Gastroesophageal sphincter (tissue), 4 donors: ENCODE data around the gene NOL4L. TPM values are rescaled to one million over a fixed set of nuclear protein-coding genes. Genes with fewer than 3 reads are reported as not detected.

Experiments
- ATAC-seq: fragments of 150-250 bp; one replicate; pipeline ENCODE4 v1.9.1; 2016; ENCODE audit warnings: mild to moderate bottlenecking, moderate library complexity
- H3K27ac ChIP-seq, 4 donors: fragments of 200-600 bp; sonication (generic) in 3 of 4; 1 replicate in 3 of 4; 2 replicates in 1 of 4; pipeline ENCODE4 v1.5.1; 2016 to 2019
- H3K27me3 ChIP-seq: fragments of 200-600 bp; sonication (generic); one replicate; pipeline ENCODE4 v1.5.1; 2019
- H3K36me3 ChIP-seq, 2 donors: fragments of 200-600 bp; sonication (generic); one replicate each; pipeline ENCODE4 v1.5.1; 2019; ENCODE audit warnings: control low read depth in 1 of 2
- H3K4me1 ChIP-seq, 3 donors: fragments of 200-600 bp; sonication (generic); 1 replicate in 2 of 3; 2 replicates in 1 of 3; pipeline ENCODE4 v1.5.1; 2016 to 2019; ENCODE audit warnings: control low read depth in 2 of 3
- H3K4me3 ChIP-seq, 2 donors: fragments of 200-600 bp; sonication (generic); one replicate each; pipeline ENCODE4 v1.5.1; 2019; ENCODE audit warnings: mild to moderate bottlenecking in 1 of 2, moderate library complexity in 1 of 2
- H3K9me3 ChIP-seq, 3 donors: fragments of 200-600 bp; sonication (generic); one replicate each; pipeline ENCODE4 v1.5.1; 2017 to 2019; ENCODE audit warnings: control low read depth in 2 of 3
- CTCF ChIP-seq, 4 experiments: fragments of 200-600 bp in 2 of 4; fragments of 450-650 bp in 2 of 4; sonication (generic) in 1 of 4; IDR thresholded peaks; one replicate each; pipeline ENCODE4 v1.5.1; 2017 to 2019; ENCODE audit warnings: antibody characterized with exemption in 4 of 4, mild to moderate bottlenecking in 2 of 4, moderate library complexity in 2 of 4
- EP300 ChIP-seq: sonication (generic); formaldehyde crosslinking; IDR thresholded peaks from one replicate; pipeline ENCODE4 v1.6.1; 2017; ENCODE audit warnings: antibody characterized with exemption, mild to moderate bottlenecking
- POLR2A ChIP-seq, 2 donors: fragments of 450-650 bp; IDR thresholded peaks; one replicate each; pipeline ENCODE4 v1.6.1; 2017; ENCODE audit warnings: antibody characterized with exemption in 2 of 2, mild to moderate bottlenecking in 2 of 2, moderate library complexity in 1 of 2
- POLR2AphosphoS5 ChIP-seq: sonication (generic); formaldehyde crosslinking; IDR thresholded peaks from one replicate; pipeline ENCODE4 v1.6.1; 2017; ENCODE audit warnings: antibody characterized with exemption
- WGBS, 2 donors: methylation state at CpG; one replicate each; pipeline ENCODE4 v1.1.5; 2018; ENCODE audit warnings: low coverage in 1 of 2; 5-methylcytosine and 5-hydroxymethylcytosine counted together
- total RNA-seq, 4 donors: library from RNA; depleted of rRNA; stranded (reverse); fragments of >200 nt; gene quantifications; one replicate each; pipeline ENCODE4 v1.1.0, GENCODE V29; 2016

Gene NOL4L
- total RNA-seq, 4 donors from 2014 or later = 9.0 to 14.7 (median 10.8) TPM

GRCh38 chr20:32477594-32478512 lies 107.3 kb downstream of the NOL4L start:
- TF ChIP-seq EP300 (no peak), POLR2AphosphoS5 (no peak), POLR2A (IDR thresholded peaks at IDR 0.05) (no peak), CTCF (IDR thresholded peaks at IDR 0.05) (no peak)
- peak overlapping the region in 3 of 4 donors; percentile 83 to 93 (median 89) for H3K27ac ChIP-seq
- no peaks in the 10 kb centered on the region for H3K9me3 ChIP-seq
- no peak overlapping the region for H3K4me3 ChIP-seq
- peaks cover 0 to 3% of the 10 kb centered on the region in 2 donors for H3K36me3 ChIP-seq
- WGBS, 2 donors = 92% methylated on average over 2 of the region's 11 CpGs; no CpG with 5 or more reads in 1 of the 2 donors
- H3K4me1 ChIP-seq = peaks cover 0 to 96% (median 56%) of the 10 kb centered on the region in 3 donors
- ATAC-seq = no peak
- no peaks in the 10 kb centered on the region for H3K27me3 ChIP-seq

GRCh38 chr20:32476684-32477593 lies 108.2 kb downstream of the NOL4L start:
- Histone ChIP-seq H3K36me3 (peaks cover 0 to 12% of the 10 kb centered on the region in 2 donors), H3K4me3 (no peak overlapping the region), H3K27me3 (no peaks in the 10 kb centered on the region), H3K27ac (peak overlapping the region in 3 of 4 donors; percentile 83 to 93 (median 89)), H3K4me1 (peaks cover 0 to 97% (median 53%) of the 10 kb centered on the region in 3 donors), H3K9me3 (no peaks in the 10 kb centered on the region)
- WGBS, 2 donors = 70% methylated on average over 2 of the region's 22 CpGs; no CpG with 5 or more reads in 1 of the 2 donors
- TF ChIP-seq CTCF (IDR thresholded peaks at IDR 0.05) (no peak), EP300 (no peak), POLR2A (IDR thresholded peaks at IDR 0.05) (no peak), POLR2AphosphoS5 (no peak)
- ATAC-seq = no peak

- peaks cover 0 to 20% of the 10 kb centered on the region in 2 donors for H3K36me3 ChIP-seq
- H3K27ac ChIP-seq = peak overlapping the region; percentile 66 to 93 (median 86)
- no peaks in the 10 kb centered on the region for H3K9me3 ChIP-seq
- no CpG with 5 or more reads among the region's 28 CpGs for WGBS, 2 donors
- H3K4me1 ChIP-seq = peaks cover 0 to 97% (median 43%) of the 10 kb centered on the region in 3 donors
- no peak for TF ChIP-seq EP300
- TF ChIP-seq POLR2A (IDR thresholded peaks at IDR 0.05) = peak in 1 of 2 donors; percentile 27
- peak; percentile 49 for TF ChIP-seq POLR2AphosphoS5
- TF ChIP-seq CTCF (IDR thresholded peaks at IDR 0.05) = peak in 1 of 4 experiments; percentile 21
- H3K27me3 ChIP-seq = no peaks in the 10 kb centered on the region
- peak overlapping the region; percentile 4 to 47 for H3K4me3 ChIP-seq
- peak; percentile 93 for ATAC-seq
Measured at GRCh38 chr20:32474967-32475811, 109.9 kb downstream of the NOL4L start.

GRCh38 chr20:32474717-32474966 lies 110.5 kb downstream of the NOL4L start:
- TF ChIP-seq EP300 (no peak), POLR2AphosphoS5 (no peak), CTCF (IDR thresholded peaks at IDR 0.05) (no peak), POLR2A (IDR thresholded peaks at IDR 0.05) (no peak)
- peak overlapping the region; percentile 66 to 93 (median 86) for H3K27ac ChIP-seq
- no peaks in the 10 kb centered on the region for H3K9me3 ChIP-seq
- no peak for ATAC-seq
- peaks cover 0 to 97% (median 43%) of the 10 kb centered on the region in 3 donors for H3K4me1 ChIP-seq
- peaks cover 0 to 20% of the 10 kb centered on the region in 2 donors for H3K36me3 ChIP-seq
- WGBS, 2 donors = no CpG with 5 or more reads among the region's 8 CpGs
- peak overlapping the region; percentile 4 to 47 for H3K4me3 ChIP-seq
- H3K27me3 ChIP-seq = no peaks in the 10 kb centered on the region
